Measurements from ENCODE around the gene KIN. TPM values are rescaled to one million over a fixed set of nuclear protein-coding genes. Genes with fewer than 3 reads are reported as not detected.
"Not testable (repeated sequence)": the region's sequence is repeated elsewhere in the genome, so short reads cannot be mapped to it uniquely, and the experiment has no call there.

The KIN gene
- total RNA-seq, 6 experiments from 2014 or later = 12.8 to 16.1 (median 15.0) TPM

DNA sequence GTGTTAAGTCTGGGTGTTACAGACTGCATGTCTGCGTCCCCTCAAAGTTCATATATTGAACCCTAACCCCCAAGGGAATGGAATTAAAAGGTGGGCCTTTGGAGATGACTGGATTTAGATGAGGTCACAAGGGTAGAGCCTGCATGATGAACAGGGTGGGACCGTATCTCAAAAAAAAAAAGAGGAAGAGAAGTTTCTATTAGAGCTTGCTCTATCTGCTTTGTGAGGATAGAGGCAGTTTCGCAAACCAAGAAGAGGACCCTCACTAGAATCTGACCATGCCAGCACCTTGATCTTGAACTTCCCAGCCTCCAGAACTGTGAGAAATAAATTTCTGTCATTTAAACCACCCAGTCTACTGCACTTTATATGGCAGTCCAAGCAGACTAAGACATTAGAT, 1.4 kb downstream of the KIN start:
- Mint-ChIP-seq H3K9me3 (no peaks in the 10 kb centered on the region), H3K27me3 (ENCODE audit: insufficient read depth) (no peaks in the 10 kb centered on the region), H3K4me1 (ENCODE audit: low read depth) (peaks cover 31% of the 10 kb centered on the region)

GRCh38 chr10:7782194-7782593, 5.6 kb downstream of the KIN start:
- not testable (repeated sequence) for H3K4me3 Mint-ChIP-seq; H3K27me3 Mint-ChIP-seq (ENCODE audit: insufficient read depth); H3K27ac Mint-ChIP-seq; H3K9me3 Mint-ChIP-seq; DNase-seq
- Mint-ChIP-seq H3K36me3 (ENCODE audit: low read depth) (peaks cover 19% of the 10 kb centered on the region), H3K4me1 (ENCODE audit: low read depth) (peaks cover 14% of the 10 kb centered on the region; the same call in 1 of the 2 replicates)

More for the DNA sequence above, 1.4 kb downstream of the KIN start:
- Mint-ChIP-seq H3K27ac (no peak overlapping the region), H3K4me3 (no peak overlapping the region), H3K36me3 (ENCODE audit: low read depth) (peaks cover 14% of the 10 kb centered on the region)
- TF ChIP-seq CTCF (IDR thresholded peaks at IDR 0.05) = no peak
- DNase-seq = no peak

DNA sequence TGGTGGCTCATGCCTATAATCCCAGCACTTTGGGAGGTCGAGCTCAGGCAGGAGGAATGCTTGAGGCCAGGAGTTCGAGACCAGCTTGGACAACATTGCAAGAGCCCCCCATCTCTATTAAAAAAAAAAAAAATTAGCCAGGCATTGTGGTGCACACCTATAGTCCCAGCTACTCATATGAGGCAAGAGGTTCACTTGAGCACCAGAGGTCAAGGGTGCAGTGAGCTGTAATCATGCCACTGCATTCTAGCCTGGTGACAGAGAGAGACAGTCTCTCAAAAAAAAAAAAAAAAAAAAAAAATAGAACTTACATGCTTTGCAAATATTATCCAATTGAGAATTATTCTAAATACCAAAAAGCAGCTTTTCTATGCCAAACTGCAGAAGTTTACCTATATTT, 11.0 kb downstream of the KIN start:
- Mint-ChIP-seq H3K4me1 (ENCODE audit: low read depth) (peaks cover 5% of the 10 kb centered on the region), H3K4me3 (no peak overlapping the region), H3K27ac (no peak overlapping the region), H3K36me3 (ENCODE audit: low read depth) (peaks cover 24% of the 10 kb centered on the region), H3K9me3 (no peaks in the 10 kb centered on the region), H3K27me3 (ENCODE audit: insufficient read depth) (no peaks in the 10 kb centered on the region)
- no peak for TF ChIP-seq CTCF (IDR thresholded peaks at IDR 0.05)
- DNase-seq = no peak

GRCh38 chr10:7773845-7774801, 13.7 kb downstream of the KIN start:
- Mint-ChIP-seq H3K27ac (no peak overlapping the region), H3K4me1 (ENCODE audit: low read depth) (no peaks in the 10 kb centered on the region; the same call in 1 of the 2 replicates), H3K4me3 (no peak overlapping the region), H3K9me3 (no peaks in the 10 kb centered on the region), H3K36me3 (ENCODE audit: low read depth) (peaks cover 27% of the 10 kb centered on the region), H3K27me3 (ENCODE audit: insufficient read depth) (no peaks in the 10 kb centered on the region)
- DNase-seq = no peak
- TF ChIP-seq CTCF (IDR thresholded peaks at IDR 0.05) = no peak

- Mint-ChIP-seq H3K36me3 (ENCODE audit: low read depth) (peaks cover 20% of the 10 kb centered on the region), H3K4me1 (ENCODE audit: low read depth) (peaks cover 8% of the 10 kb centered on the region), H3K27ac (no peak overlapping the region), H3K27me3 (ENCODE audit: insufficient read depth) (no peaks in the 10 kb centered on the region), H3K4me3 (no peak overlapping the region), H3K9me3 (no peaks in the 10 kb centered on the region)
- no peak for DNase-seq
- no peak for TF ChIP-seq CTCF (IDR thresholded peaks at IDR 0.05)
Measured at GRCh38 chr10:7768417-7768816, 19.4 kb downstream of the KIN start.

DNA sequence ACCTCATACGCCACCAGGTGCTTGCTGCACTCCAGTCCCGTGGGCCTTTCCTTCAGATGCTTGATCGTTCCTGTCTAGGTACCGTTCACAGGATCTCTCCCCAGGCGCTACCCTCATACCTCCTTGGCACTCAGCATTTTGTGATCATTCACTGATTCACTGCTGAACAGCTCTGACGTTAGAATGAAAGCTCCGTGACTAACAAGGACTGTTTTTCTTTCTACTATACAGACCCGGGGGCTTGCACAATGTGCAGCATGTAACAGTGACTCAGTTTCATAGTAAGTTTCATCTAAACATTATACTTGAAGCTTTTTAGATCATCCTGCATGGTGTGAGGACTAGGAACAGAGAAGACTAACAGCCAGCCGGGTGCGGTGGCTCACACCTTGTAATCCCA, 20.6 kb downstream of the KIN start:
- H3K4me3 Mint-ChIP-seq = no peak overlapping the region
- TF ChIP-seq CTCF (IDR thresholded peaks at IDR 0.05) = no peak
- H3K27me3 Mint-ChIP-seq (ENCODE audit: insufficient read depth) = no peaks in the 10 kb centered on the region
- peak overlapping the region; percentile 64; the same call in 1 of the 2 replicates for H3K27ac Mint-ChIP-seq
- H3K4me1 Mint-ChIP-seq (ENCODE audit: low read depth) = peaks cover 8% of the 10 kb centered on the region
- peaks cover 23% of the 10 kb centered on the region for H3K36me3 Mint-ChIP-seq (ENCODE audit: low read depth)
- H3K9me3 Mint-ChIP-seq = no peaks in the 10 kb centered on the region
- peak; percentile 36 for DNase-seq
